Measurements from ENCODE around the gene PATZ1. TPM values are rescaled to one million over a fixed set of nuclear protein-coding genes. Genes with fewer than 3 reads are reported as not detected.

Gene PATZ1
- total and polyA plus RNA-seq, 2 of the 8 experiments (the other 6 are each of a cell fraction or from before 2014, with no cell fraction given): 62.1 to 70.9 TPM

GRCh38 chr22:31329453-31330215 is 16.5 kb downstream of the PATZ1 start:
- Histone ChIP-seq H3K18ac (ENCODE audit: extremely low read depth, low read length) (no peak overlapping the region), H3K23me2 (ENCODE audit: low read depth, low read length) (no peaks in the 10 kb centered on the region), H2BK12ac (ENCODE audit: low read depth, low read length) (no peak overlapping the region), H4K20me1 (replicated peaks in 1 of 2; ENCODE audit: control insufficient read depth in 1 of 2, insufficient read depth in 2 of 2, low read length in 2 of 2) (peaks cover 9 to 28% of the 10 kb centered on the region in 2 experiments), H3K79me2 (ENCODE audit: control insufficient read depth in 1 of 2, insufficient read depth in 2 of 2, low read length in 2 of 2) (peaks cover 0 to 36% of the 10 kb centered on the region in 2 experiments; a peak in 2 of 4 replicates), H3K23ac (ENCODE audit: insufficient read length) (no peak overlapping the region), H3K4me3 (ENCODE audit: extremely low read depth in 1 of 4, insufficient read depth in 2 of 4, low read depth in 3 of 4, low read length in 4 of 4) (no peak overlapping the region), H3K4me1 (replicated peaks in 1 of 4; ENCODE audit: control insufficient read depth in 3 of 4, insufficient read depth in 4 of 4, low read length in 3 of 4) (no peaks in the 10 kb centered on the region; a peak in 1 of 7 replicates), H4K5ac (ENCODE audit: insufficient read length, low read depth, low read length) (no peak overlapping the region), H3K9ac (replicated peaks in 1 of 4; ENCODE audit: extremely low read depth in 1 of 4, low read depth in 3 of 4, low read length in 3 of 4) (no peak overlapping the region), H2BK120ac (replicated peaks; ENCODE audit: low read depth, low read length) (no peak overlapping the region), H4K91ac (replicated peaks; ENCODE audit: insufficient read length, low read length) (no peak overlapping the region), H4K8ac (ENCODE audit: extremely low read depth, insufficient read depth, low read length) (no peak overlapping the region), H2AFZ (ENCODE audit: low read length) (no peak overlapping the region), H3K14ac (ENCODE audit: insufficient read length) (no peak overlapping the region), H3K79me1 (ENCODE audit: low read depth, low read length) (peaks cover 12% of the 10 kb centered on the region), H3K9me3 (ENCODE audit: insufficient read depth in 2 of 2, low read depth in 1 of 2, low read length in 1 of 2) (no peaks in the 10 kb centered on the region), H2AK5ac (ENCODE audit: low read depth, low read length) (no peak overlapping the region), H3K27me3 (replicated peaks in 1 of 4; ENCODE audit: control insufficient read depth in 3 of 4, extremely low read depth in 1 of 4, insufficient read depth in 3 of 4, low read length in 3 of 4) (no peaks in the 10 kb centered on the region), H2BK5ac (ENCODE audit: low read depth, low read length) (no peak overlapping the region), H2BK15ac (ENCODE audit: low read length) (no peak overlapping the region), H3K56ac (replicated peaks; ENCODE audit: insufficient read length, low read depth, low read length) (no peak overlapping the region), H3K4ac (replicated peaks; ENCODE audit: insufficient read length, low read depth, low read length) (no peak overlapping the region), H3K27ac (ENCODE audit: low read depth, low read length) (no peak overlapping the region), H3K4me2 (ENCODE audit: insufficient read depth in 1 of 2, low read depth in 2 of 2, low read length in 2 of 2) (no peak overlapping the region), H3K36me3 (ENCODE audit: control insufficient read depth in 2 of 4, insufficient read depth in 4 of 4, low read length in 3 of 4) (peaks cover 54 to 84% (median 72%) of the 10 kb centered on the region in 4 experiments), H2BK20ac (ENCODE audit: low read length) (no peak overlapping the region)
- WGBS, 2 experiments (ENCODE audit: extremely low coverage in 1 of 2, insufficient coverage in 1 of 2, insufficient read length in 1 of 2, insufficient replicate concordance in 2 of 2, low coverage in 1 of 2, low lambda C conversion rate in 2 of 2, missing lambda C conversion rate in 1 of 2): 89% methylated on average over 9 of the region's 9 CpGs; no CpG with 5 or more reads in 1 of the 2 experiments
- ChIA-PET CTCF (ENCODE audit: partially characterized antibody) (interaction anchor here (0.8 to 2.0 kb wide), 2 partner anchors 16 to 222 kb away, joined by 3 to 12 read pairs; partner anchors contain the start of gene SELENOM), POLR2A (ENCODE audit: partially characterized antibody) (interaction anchor here (3.5 to 10.7 kb wide), 2 partner anchors 11 to 17 kb away, joined by 16 to 116 read pairs; partner anchors contain the start of gene PATZ1)
- FAIRE-seq (no peak), DNase-seq (ENCODE audit: low read depth in 1 of 2, low spot score in 2 of 2) (no peak)
- TF ChIP-seq SIN3A (conservative IDR thresholded peaks at IDR 0.05 in 1 of 2, IDR thresholded peaks at IDR 0.05 in 1 of 2; ENCODE audit: low read depth in 1 of 2, low read length in 2 of 2): no peak
- TF ChIP-seq CHD2 (IDR thresholded peaks at IDR 0.05; ENCODE audit: low read length): no peak
- TF ChIP-seq TEAD4 (IDR thresholded peaks at IDR 0.05; ENCODE audit: low read depth, low read length): no peak
- no peak for TF ChIP-seq TAF1 (IDR thresholded peaks at IDR 0.05; ENCODE audit: low read depth, low read length)
- TF ChIP-seq CBX5 (IDR thresholded peaks at IDR 0.05; ENCODE audit: low read depth, low read length): no peak
- no peak for TF ChIP-seq CTCF (IDR thresholded peaks at IDR 0.05; ENCODE audit: control extremely low read depth in 1 of 3, insufficient read depth in 1 of 3, low read depth in 1 of 3, low read length in 3 of 3)
- TF ChIP-seq TBP (IDR thresholded peaks at IDR 0.05; ENCODE audit: low read depth, low read length): no peak
- TF ChIP-seq HDAC6 (IDR thresholded peaks at IDR 0.05; ENCODE audit: low read depth, low read length): no peak
- TF ChIP-seq E2F6 (IDR thresholded peaks at IDR 0.05): no peak
